ENCODE data around the gene CBX2. TPM values are rescaled to one million over a fixed set of nuclear protein-coding genes. Genes with fewer than 3 reads are reported as not detected.

CBX2 gene
- total and polyA plus RNA-seq, 2 of the 4 experiments (the other 2 are of a cell fraction), result 2.0 to 3.2 TPM

- peak overlapping the region; percentile 66; the same call in 1 of the 2 replicates for H2AK5ac ChIP-seq (ENCODE audit: low read depth, low read length)
- H3K27me3 ChIP-seq (ENCODE audit: control insufficient read depth, insufficient read depth, low read length), result peaks cover 23% of the 10 kb centered on the region
- ChIA-PET POLR2A (ENCODE audit: unreplicated experiment) (interaction anchor here (0.6 kb wide), 1 partner anchor 68 kb away, joined by 11 read pairs; no protein-coding TSS in a partner anchor), CTCF (interaction anchor here (1.0 to 1.4 kb wide), 3 partner anchors 13 to 23 kb away, joined by 3 read pairs; no protein-coding TSS in a partner anchor)
- H2BK15ac ChIP-seq (ENCODE audit: low read depth, low read length), result no peak overlapping the region
- DNase-seq (peak; percentile 74), ATAC-seq (ENCODE audit: low read depth) (no peak)
- BruUV-seq (replicated peaks), result no TSS peak
- H3K9ac ChIP-seq (ENCODE audit: low read depth, low read length), result peak overlapping the region; percentile 90
- peak overlapping the region; percentile 13; the same call in 1 of the 2 replicates for H4K91ac ChIP-seq (ENCODE audit: insufficient read depth, low read depth, low read length)
- peak overlapping the region; percentile 76 for H3K27ac ChIP-seq (ENCODE audit: insufficient read depth, low read length)
- H3K56ac ChIP-seq (ENCODE audit: extremely low read depth, insufficient read depth, low read length), result no peak overlapping the region
- H3K36me3 ChIP-seq (ENCODE audit: control insufficient read depth, insufficient read depth, low read length), result peaks cover 21% of the 10 kb centered on the region; the same call in 1 of the 2 replicates
- peak overlapping the region; percentile 94 for H2AK9ac ChIP-seq (replicated peaks; ENCODE audit: low read depth, low read length, poor library complexity)
- H4K20me1 ChIP-seq (ENCODE audit: insufficient read depth, low read length), result peaks cover 54% of the 10 kb centered on the region
- H3K18ac ChIP-seq (ENCODE audit: low read depth, low read length), result no peak overlapping the region
- H3K14ac ChIP-seq (replicated peaks; ENCODE audit: low read depth, low read length), result peak overlapping the region; percentile 89
- peaks cover 10 to 46% of the 10 kb centered on the region in 2 experiments for H3K79me1 ChIP-seq (ENCODE audit: low read depth in 1 of 2, low read length in 2 of 2)
- WGBS, 2 experiments (ENCODE audit: extremely low coverage in 2 of 2, insufficient read length in 1 of 2), result 7% methylated on average over 5 of the region's 41 CpGs; no CpG with 5 or more reads in 1 of the 2 experiments
- peak overlapping the region; percentile 61 for H3K4ac ChIP-seq (ENCODE audit: low read depth, low read length)
- peaks cover 6% of the 10 kb centered on the region; the same call in 1 of the 2 replicates for H3K9me3 ChIP-seq (ENCODE audit: control insufficient read depth, insufficient read depth, low read length)
- intact Hi-C loops (cut with micrococcal nuclease) (loop anchor here (5.0 kb wide), 1 partner anchor 90 kb away; no protein-coding TSS in a partner anchor), dilution Hi-C loops (cut with HindIII; ENCODE audit: low sequenced_read_pairs, unreplicated experiment) (no loop called here), in situ Hi-C loops (cut with MboI; ENCODE audit: low sequenced_read_pairs) (no loop called here)
- peak overlapping the region in 1 of 2 experiments; percentile 24; a peak in 1 of 4 replicates for H4K8ac ChIP-seq (ENCODE audit: low read depth in 2 of 2, low read length in 2 of 2)
- H2BK5ac ChIP-seq (ENCODE audit: low read depth, low read length, poor library complexity, severe bottlenecking), result peak overlapping the region; percentile 5
- H2BK120ac ChIP-seq (ENCODE audit: low read depth, low read length), result peak overlapping the region; percentile 21; the same call in 1 of the 2 replicates
- H3K9me1 ChIP-seq (ENCODE audit: insufficient read depth, low read length), result 0 out of 2 replicates have a peak, but pooled peaks cover 2% of the 10 kb centered on the region
- peak overlapping the region; percentile 77 for H2AFZ ChIP-seq (replicated peaks; ENCODE audit: low read length, poor library complexity)
- peak overlapping the region; percentile 89 for H3K4me2 ChIP-seq (ENCODE audit: low read depth, low read length)
- H3K23ac ChIP-seq (ENCODE audit: low read depth, low read length), result peak overlapping the region; percentile 37; the same call in 1 of the 2 replicates
- H4K5ac ChIP-seq (ENCODE audit: low read depth, low read length), result no peak overlapping the region
- H3K4me3 ChIP-seq (ENCODE audit: insufficient read depth, low read depth, low read length), result peak overlapping the region; percentile 79
- H3K4me1 ChIP-seq (ENCODE audit: control insufficient read depth, insufficient read depth, low read length), result peaks cover 21% of the 10 kb centered on the region
- no peak overlapping the region for H2BK20ac ChIP-seq (ENCODE audit: low read depth, low read length)
- no peak for TF ChIP-seq RCOR1 (IDR thresholded peaks at IDR 0.05; ENCODE audit: insufficient replicate concordance, low read length)
- TF ChIP-seq FOS (IDR thresholded peaks at IDR 0.05; ENCODE audit: low read depth, low read length), result no peak
- TF ChIP-seq MXI1 (IDR thresholded peaks at IDR 0.05; ENCODE audit: borderline replicate concordance, low read depth, low read length), result no peak; the same call in 1 of the 2 replicates
- peak; percentile 1; the same call in 1 of the 2 replicates for TF ChIP-seq RAD21 (IDR thresholded peaks at IDR 0.05; ENCODE audit: low read length)
- no peak for TF ChIP-seq NFE2L2 (IDR thresholded peaks at IDR 0.05; ENCODE audit: low read depth, low read length)
- no peak for TF ChIP-seq SMC3 (IDR thresholded peaks at IDR 0.05; ENCODE audit: low read depth, low read length)
- TF ChIP-seq MAFK (IDR thresholded peaks at IDR 0.05; ENCODE audit: low read depth, low read length), result no peak
- no peak for TF ChIP-seq USF2 (IDR thresholded peaks at IDR 0.05; ENCODE audit: low read depth, low read length)
- TF ChIP-seq, protein P1, sequence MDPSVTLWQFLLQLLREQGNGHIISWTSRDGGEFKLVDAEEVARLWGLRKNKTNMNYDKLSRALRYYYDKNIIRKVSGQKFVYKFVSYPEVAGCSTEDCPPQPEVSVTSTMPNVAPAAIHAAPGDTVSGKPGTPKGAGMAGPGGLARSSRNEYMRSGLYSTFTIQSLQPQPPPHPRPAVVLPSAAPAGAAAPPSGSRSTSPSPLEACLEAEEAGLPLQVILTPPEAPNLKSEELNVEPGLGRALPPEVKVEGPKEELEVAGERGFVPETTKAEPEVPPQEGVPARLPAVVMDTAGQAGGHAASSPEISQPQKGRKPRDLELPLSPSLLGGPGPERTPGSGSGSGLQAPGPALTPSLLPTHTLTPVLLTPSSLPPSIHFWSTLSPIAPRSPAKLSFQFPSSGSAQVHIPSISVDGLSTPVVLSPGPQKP (IDR thresholded peaks at IDR 0.05; ENCODE audit: borderline replicate concordance, low read depth, low read length), result no peak
- no peak for TF ChIP-seq CTCF (conservative IDR thresholded peaks at IDR 0.05; ENCODE audit: low read depth, low read length)
- no peak for TF ChIP-seq POLR2A (IDR thresholded peaks at IDR 0.05; ENCODE audit: low read depth, low read length)
- TF ChIP-seq MAZ (IDR thresholded peaks at IDR 0.05; ENCODE audit: borderline replicate concordance, low read depth, low read length), result 0 out of 2 replicates have a peak, but pooled peaks have one; percentile 9
These were observed 59.3 kb downstream of the CBX2 start for GRCh38 chr17:79836972-79837887.
